B cell (primary cell): ENCODE results near the gene RPL7A. TPM values are rescaled to one million over a fixed set of nuclear protein-coding genes. Genes with fewer than 3 reads are reported as not detected.

Source experiments
- ATAC-seq: fragments of 200-7000 bp; cut with Tn5 transposase; one replicate; pipeline ENCODE4 v1.10.0; 2021; ENCODE audit warnings: low read depth, mild to moderate bottlenecking, moderate number of reproducible peaks, moderate library complexity
- CTCF ChIA-PET: fragments of 350-600 bp; sonication (Branson Sonifier 250); formaldehyde crosslinking; loops from one replicate; lab custom pipeline; 2021; ENCODE audit warnings: antibody characterized with exemption, inconsistent platforms; lab: Charles Lee
- POLR2A ChIA-PET: fragments of 350-600 bp; sonication (Branson Sonifier 250); formaldehyde crosslinking; loops from one replicate; lab custom pipeline; 2021; ENCODE audit warnings: antibody characterized with exemption; lab: Charles Lee
- DNase-seq: peaks from one replicate; pipeline ENCODE4 v3.0.0; 2013
- H2AFZ ChIP-seq: 2 replicates; pipeline ENCODE4 v1.6.1; 2012; ENCODE audit warnings: mild to moderate bottlenecking, low read depth, low read length; ENCODE audit not compliant: insufficient read depth, poor library complexity, severe bottlenecking
- H3K27ac ChIP-seq, 2 donors: 1 replicate in 1 of 2; 2 replicates in 1 of 2; pipeline ENCODE4 v1.5.1; 2012 to 2013; ENCODE audit warnings: low read length in 2 of 2, mild to moderate bottlenecking in 2 of 2, moderate library complexity in 1 of 2
- H3K27me3 ChIP-seq, 4 experiments: fragments of 200-600 bp in 1 of 4; sonication (generic) in 1 of 4; replicated peaks in 1 of 4; 1 replicate in 2 of 4; 2 replicates in 2 of 4; pipeline versions ENCODE4 v1.6.1 to v1.7.0; 2013 to 2016; ENCODE audit warnings: low read length in 3 of 4, mild to moderate bottlenecking in 2 of 4, mixed read lengths in 1 of 4, moderate library complexity in 1 of 4; ENCODE audit not compliant: insufficient read depth in 4 of 4, control insufficient read depth in 3 of 4; ENCODE audit errors: control extremely low read depth in 1 of 4
- H3K36me3 ChIP-seq, 2 experiments: replicated peaks in 1 of 2; 1 replicate in 1 of 2; 2 replicates in 1 of 2; pipeline versions ENCODE4 v1.6.1 to v1.7.1; 2013; ENCODE audit warnings: low read length in 1 of 2; ENCODE audit not compliant: insufficient read depth in 2 of 2, control insufficient read depth in 1 of 2; ENCODE audit errors: control extremely low read depth in 1 of 2, extremely low read depth in 1 of 2
- H3K4me1 ChIP-seq, 2 donors: fragments of 200-600 bp in 1 of 2; sonication (generic) in 1 of 2; 1 replicate in 1 of 2; 2 replicates in 1 of 2; pipeline versions ENCODE4 v1.5.1 to v1.6.1; 2013 to 2017; ENCODE audit warnings: low read length in 2 of 2; ENCODE audit not compliant: control insufficient read depth in 2 of 2, insufficient read depth in 2 of 2
- H3K4me2 ChIP-seq: replicated peaks from 2 replicates; pipeline ENCODE3; 2012; ENCODE audit warnings: mild to moderate bottlenecking, low read depth, low read length; ENCODE audit not compliant: poor library complexity, severe bottlenecking
- H3K4me3 ChIP-seq, 5 experiments: fragments of 200-600 bp in 1 of 5; sonication (generic) in 1 of 5; 1 replicate in 3 of 5; 2 replicates in 2 of 5; pipeline versions ENCODE4 v1.5.1 to v1.7.0; 2011 to 2016; ENCODE audit warnings: low read length in 4 of 5, mild to moderate bottlenecking in 4 of 5, low read depth in 2 of 5, control low read depth in 1 of 5, moderate library complexity in 1 of 5; ENCODE audit not compliant: insufficient read depth in 1 of 5; ENCODE audit errors: control extremely low read depth in 1 of 5, extremely low read depth in 1 of 5
- H3K79me2 ChIP-seq: fragments of 200-600 bp; sonication (generic); one replicate; pipeline ENCODE4 v1.6.0; 2016; ENCODE audit warnings: low read length; ENCODE audit not compliant: control insufficient read depth, insufficient read depth
- H3K9ac ChIP-seq: fragments of 200-600 bp; sonication (generic); 2 replicates; pipeline ENCODE4 v1.6.1; 2017; ENCODE audit warnings: mild to moderate bottlenecking, low read length, moderate library complexity
- H3K9me3 ChIP-seq, 3 donors: one replicate each; pipeline versions ENCODE4 v1.6.1 to v1.7.1; 2013; ENCODE audit warnings: low read length in 2 of 3; ENCODE audit not compliant: control insufficient read depth in 2 of 3, insufficient read depth in 1 of 3; ENCODE audit errors: control extremely low read depth in 1 of 3
- H4K20me1 ChIP-seq: 2 replicates; pipeline ENCODE4 v1.6.0; 2012; ENCODE audit warnings: mild to moderate bottlenecking, low read length; ENCODE audit not compliant: insufficient read depth, control insufficient read depth, poor library complexity, severe bottlenecking
- H3K27ac Mint-ChIP-seq: one replicate; pipeline ENCODE4 v1.8.0; 2021; ENCODE audit warnings: mixed read lengths
- H3K27me3 Mint-ChIP-seq: one replicate; pipeline ENCODE4 v1.8.0; 2021; ENCODE audit warnings: mixed read lengths
- H3K4me1 Mint-ChIP-seq: one replicate; pipeline ENCODE4 v1.8.0; 2021; ENCODE audit warnings: mixed read lengths
- H3K4me3 Mint-ChIP-seq: one replicate; pipeline ENCODE4 v1.8.0; 2021; ENCODE audit warnings: mixed read lengths
- H3K9me3 Mint-ChIP-seq: one replicate; pipeline ENCODE4 v1.8.0; 2022; ENCODE audit warnings: mixed read lengths; ENCODE audit not compliant: insufficient read depth
- EZH2 ChIP-seq: IDR thresholded peaks from 2 replicates; pipeline ENCODE4 v1.6.1; 2012; ENCODE audit warnings: borderline replicate concordance, low read depth, mild to moderate bottlenecking, moderate library complexity, low read length; ENCODE audit not compliant: insufficient read depth, poor library complexity, severe bottlenecking
- WGBS: methylation state at CpG from one replicate; pipeline ENCODE4 v1.1.5; 2013; ENCODE audit warnings: missing lambda C conversion rate; ENCODE audit not compliant: insufficient coverage; 5-methylcytosine and 5-hydroxymethylcytosine counted together
- intact Hi-C: fragments of 100-400 bp; cut with micrococcal nuclease; formaldehyde crosslinking; loops from one replicate; pipeline ENCODE4 v1.10.0; 2022
- polyA plus RNA-seq: library from polyadenylated mRNA; depleted of rRNA; stranded (reverse); fragments of >200 nt; gene quantifications from 2 replicates; pipeline ENCODE4 v1.2.3, GENCODE V29; 2012
- total RNA-seq, 2 donors: library from RNA; stranded (reverse); fragments of 120-200 nt in 1 of 2; gene quantifications; 1 replicate in 1 of 2; 2 replicates in 1 of 2; pipeline versions ENCODE4 v1.2.3 to v1.2.4, GENCODE V29; 2013 to 2022
- TF ChIP-seq, protein P1 (sequence below): fragments of 200-600 bp; IDR thresholded peaks from one replicate; pipeline ENCODE4 v1.8.0; 2022; ENCODE audit warnings: antibody characterized with exemption, mild to moderate bottlenecking

RPL7A gene
- total and polyA plus RNA-seq, 2 donors (not counting 1 experiment from before 2014, with no cell fraction given), result 2,407 to 3,937 TPM

GRCh38 chr9:133389025-133389557 lies 41.1 kb downstream of the RPL7A start:
- Histone ChIP-seq H2AFZ (no peak overlapping the region), H3K79me2 (no peaks in the 10 kb centered on the region), H4K20me1 (no peaks in the 10 kb centered on the region), H3K4me1 (no peaks in the 10 kb centered on the region), H3K27ac (no peak overlapping the region), H3K4me3 (no peak overlapping the region), H3K9me3 (no peaks in the 10 kb centered on the region), H3K27me3 (peaks cover 0 to 12% (median 0%) of the 10 kb centered on the region in 4 experiments), H3K4me2 (no peak overlapping the region), H3K9ac (no peak overlapping the region), H3K36me3 (no peaks in the 10 kb centered on the region)
- ChIA-PET POLR2A (no interaction called here), CTCF (no interaction called here)
- TF ChIP-seq, protein P1, sequence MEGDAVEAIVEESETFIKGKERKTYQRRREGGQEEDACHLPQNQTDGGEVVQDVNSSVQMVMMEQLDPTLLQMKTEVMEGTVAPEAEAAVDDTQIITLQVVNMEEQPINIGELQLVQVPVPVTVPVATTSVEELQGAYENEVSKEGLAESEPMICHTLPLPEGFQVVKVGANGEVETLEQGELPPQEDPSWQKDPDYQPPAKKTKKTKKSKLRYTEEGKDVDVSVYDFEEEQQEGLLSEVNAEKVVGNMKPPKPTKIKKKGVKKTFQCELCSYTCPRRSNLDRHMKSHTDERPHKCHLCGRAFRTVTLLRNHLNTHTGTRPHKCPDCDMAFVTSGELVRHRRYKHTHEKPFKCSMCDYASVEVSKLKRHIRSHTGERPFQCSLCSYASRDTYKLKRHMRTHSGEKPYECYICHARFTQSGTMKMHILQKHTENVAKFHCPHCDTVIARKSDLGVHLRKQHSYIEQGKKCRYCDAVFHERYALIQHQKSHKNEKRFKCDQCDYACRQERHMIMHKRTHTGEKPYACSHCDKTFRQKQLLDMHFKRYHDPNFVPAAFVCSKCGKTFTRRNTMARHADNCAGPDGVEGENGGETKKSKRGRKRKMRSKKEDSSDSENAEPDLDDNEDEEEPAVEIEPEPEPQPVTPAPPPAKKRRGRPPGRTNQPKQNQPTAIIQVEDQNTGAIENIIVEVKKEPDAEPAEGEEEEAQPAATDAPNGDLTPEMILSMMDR, result no peak
- no peak for TF ChIP-seq EZH2
- Mint-ChIP-seq H3K4me3 (no peak overlapping the region), H3K27ac (no peak overlapping the region), H3K9me3 (no peaks in the 10 kb centered on the region), H3K4me1 (no peaks in the 10 kb centered on the region), H3K27me3 (peaks cover 8% of the 10 kb centered on the region)
- ATAC-seq (no peak), DNase-seq (no peak)
- WGBS, result over 99% methylated on average over 11 of the region's 12 CpGs
- intact Hi-C loops, result no loop called here

- Histone ChIP-seq H3K27me3 (peaks cover 0 to 12% (median 0%) of the 10 kb centered on the region in 4 experiments), H3K9me3 (no peaks in the 10 kb centered on the region), H3K36me3 (no peaks in the 10 kb centered on the region), H3K4me3 (no peak overlapping the region), H3K9ac (no peak overlapping the region), H3K4me2 (no peak overlapping the region), H3K79me2 (no peaks in the 10 kb centered on the region), H4K20me1 (no peaks in the 10 kb centered on the region), H3K4me1 (no peaks in the 10 kb centered on the region), H2AFZ (no peak overlapping the region), H3K27ac (no peak overlapping the region)
- Mint-ChIP-seq H3K4me3 (no peak overlapping the region), H3K27me3 (peaks cover 8% of the 10 kb centered on the region), H3K9me3 (no peaks in the 10 kb centered on the region), H3K4me1 (no peaks in the 10 kb centered on the region), H3K27ac (no peak overlapping the region)
- POLR2A ChIA-PET, result interaction anchor here (0.6 kb wide), 1 partner anchor 11 kb away, joined by 4 read pairs; no protein-coding TSS in a partner anchor
- 93% methylated on average over 13 of the region's 13 CpGs for WGBS
- no peak for DNase-seq
- ATAC-seq, result no peak
- CTCF ChIA-PET, result no interaction called here
- intact Hi-C loops, result no loop called here
- TF ChIP-seq EZH2, result no peak
- TF ChIP-seq, protein P1, result no peak
Measured at GRCh38 chr9:133389562-133389961, 41.5 kb downstream of the RPL7A start.
